Measurements from ENCODE around the gene CADM3. TPM values are rescaled to one million over a fixed set of nuclear protein-coding genes. Genes with fewer than 3 reads are reported as not detected.

CADM3 gene
- 10 to 100 TPM; 56.1 to 99.2 (median 85.9) TPM for total RNA-seq

- peak in 1 of 2 donors; percentile 13 for DNase-seq (ENCODE audit: low spot score in 2 of 2)
- 4 to 20% methylated on average over 1 to 14 of the region's 29 CpGs for WGBS, 2 donors
- H3K27ac ChIP-seq = peak within 1 kb of the TSS; percentile 30 to 86 (median 74)
- no peaks in the 10 kb centered on the region for H3K36me3 ChIP-seq
- H3K9me3 ChIP-seq = no peaks in the 10 kb centered on the region
- H3K27me3 ChIP-seq = peaks cover 0 to 36% of the 10 kb centered on the region in 2 donors
- H3K4me3 ChIP-seq = peak within 1 kb of the TSS; percentile 41 to 60 (median 52)
- TF ChIP-seq CTCF (IDR thresholded peaks at IDR 0.05) = no peak
- no peak for TF ChIP-seq POLR2A (IDR thresholded peaks at IDR 0.05)
- peak in 1 of 2 donors; percentile 43 for TF ChIP-seq EP300 (IDR thresholded peaks at IDR 0.05)
- peaks cover 0 to 46% (median 6%) of the 10 kb centered on the region in 4 donors for H3K4me1 ChIP-seq
Observed at GRCh38 chr1:159171254-159171687, at the start of gene CADM3. TSS of gene CADM3 (plus strand) at chr1:159171615. CDS start at chr1:159171766, 151 bp downstream.

- no peaks in the 10 kb centered on the region for H3K27me3 ChIP-seq
- TF ChIP-seq CTCF (IDR thresholded peaks at IDR 0.05) (no peak), POLR2A (IDR thresholded peaks at IDR 0.05) (no peak), EP300 (IDR thresholded peaks at IDR 0.05) (no peak)
- no peak overlapping the region for H3K4me3 ChIP-seq
- WGBS, 2 donors = 43 to 44% methylated on average over 2 of the region's 2 CpGs
- no peaks in the 10 kb centered on the region for H3K9me3 ChIP-seq
- H3K4me1 ChIP-seq = no peaks in the 10 kb centered on the region
- DNase-seq (ENCODE audit: low spot score in 2 of 2) = no peak
- H3K36me3 ChIP-seq = no peaks in the 10 kb centered on the region
- H3K27ac ChIP-seq = no peak overlapping the region
Observed at GRCh38 chr1:159122005-159122621, 49.3 kb upstream of the CADM3 start.

- H3K9me3 ChIP-seq = no peaks in the 10 kb centered on the region
- H3K36me3 ChIP-seq = no peaks in the 10 kb centered on the region
- H3K4me1 ChIP-seq = no peaks in the 10 kb centered on the region
- DNase-seq (ENCODE audit: low spot score in 2 of 2) = no peak
- TF ChIP-seq EP300 (IDR thresholded peaks at IDR 0.05) (no peak), CTCF (IDR thresholded peaks at IDR 0.05) (no peak), POLR2A (IDR thresholded peaks at IDR 0.05) (no peak)
- WGBS, 2 donors = 86 to 91% methylated on average over 5 of the region's 5 CpGs
- no peaks in the 10 kb centered on the region for H3K27me3 ChIP-seq
- no peak overlapping the region for H3K4me3 ChIP-seq
- no peak overlapping the region for H3K27ac ChIP-seq
Observed at GRCh38 chr1:159123587-159123986, 47.8 kb upstream of the CADM3 start.

GRCh38 chr1:159132271-159132881, 39.0 kb upstream of the CADM3 start:
- no peaks in the 10 kb centered on the region for H3K4me1 ChIP-seq
- TF ChIP-seq EP300 (IDR thresholded peaks at IDR 0.05) (no peak), CTCF (IDR thresholded peaks at IDR 0.05) (peak; percentile 61 to 78 (median 63))
- no peaks in the 10 kb centered on the region for H3K27me3 ChIP-seq
- H3K4me3 ChIP-seq = no peak overlapping the region
- H3K9me3 ChIP-seq = no peaks in the 10 kb centered on the region
- no peak overlapping the region for H3K27ac ChIP-seq
- DNase-seq (ENCODE audit: low spot score in 2 of 2) = peak in 1 of 2 donors; percentile 58
- H3K36me3 ChIP-seq = no peaks in the 10 kb centered on the region
- WGBS, 2 donors = 54 to 59% methylated on average over 12 of the region's 12 CpGs

- no peak for DNase-seq (ENCODE audit: low spot score in 2 of 2)
- H3K4me1 ChIP-seq = peaks cover 0 to 6% (median 0%) of the 10 kb centered on the region in 4 donors
- no peaks in the 10 kb centered on the region for H3K9me3 ChIP-seq
- TF ChIP-seq EP300 (IDR thresholded peaks at IDR 0.05) (no peak), CTCF (IDR thresholded peaks at IDR 0.05) (no peak), POLR2A (IDR thresholded peaks at IDR 0.05) (no peak)
- H3K27ac ChIP-seq = no peak overlapping the region
- no peak overlapping the region for H3K4me3 ChIP-seq
- no peaks in the 10 kb centered on the region for H3K36me3 ChIP-seq
- 68 to 71% methylated on average over 7 of the region's 7 CpGs for WGBS, 2 donors
- H3K27me3 ChIP-seq = peaks cover 0 to 47% of the 10 kb centered on the region in 2 donors
Observed at GRCh38 chr1:159140474-159140873, 30.9 kb upstream of the CADM3 start.

Data from tibial nerve (tissue), 4 donors.